ENCODE results near the gene SLC66A2. TPM values are rescaled to one million over a fixed set of nuclear protein-coding genes. Genes with fewer than 3 reads are reported as not detected.

SLC66A2 gene
- total RNA-seq, 1 experiment from 2014 or later: 21.7 TPM

GRCh38 chr18:79856119-79857007 lies 95.1 kb downstream of the SLC66A2 start:
- no peaks in the 10 kb centered on the region for H3K4me1 Mint-ChIP-seq (ENCODE audit: insufficient read depth, unreplicated experiment)
- intact Hi-C loops (cut with micrococcal nuclease): no loop called here
- H3K36me3 Mint-ChIP-seq (ENCODE audit: insufficient read depth, unreplicated experiment): no peaks in the 10 kb centered on the region
- H3K9me3 Mint-ChIP-seq (ENCODE audit: unreplicated experiment): peaks cover 7% of the 10 kb centered on the region
- POLR2A ChIA-PET: no interaction called here
- no peak for DNase-seq (ENCODE audit: unreplicated experiment)
- H3K27ac Mint-ChIP-seq (ENCODE audit: low read depth, unreplicated experiment): no peak overlapping the region
- TF ChIP-seq CTCF (IDR thresholded peaks at IDR 0.05; ENCODE audit: unreplicated experiment): no peak
- BruUV-seq (replicated peaks): no TSS peak
- CTCF ChIA-PET: interaction anchor here (0.7 to 1.0 kb wide), 2 partner anchors 8 to 13 kb away, joined by 3 to 6 read pairs; no protein-coding TSS in a partner anchor
- H3K4me3 Mint-ChIP-seq (ENCODE audit: unreplicated experiment): no peak overlapping the region
- H3K27me3 Mint-ChIP-seq (ENCODE audit: insufficient read depth, unreplicated experiment): peaks cover 24% of the 10 kb centered on the region

GRCh38 chr18:79855147-79855933 lies 96.1 kb downstream of the SLC66A2 start:
- peaks cover 7% of the 10 kb centered on the region for H3K9me3 Mint-ChIP-seq (ENCODE audit: unreplicated experiment)
- no peaks in the 10 kb centered on the region for H3K4me1 Mint-ChIP-seq (ENCODE audit: insufficient read depth, unreplicated experiment)
- H3K27me3 Mint-ChIP-seq (ENCODE audit: insufficient read depth, unreplicated experiment): peaks cover 17% of the 10 kb centered on the region
- H3K36me3 Mint-ChIP-seq (ENCODE audit: insufficient read depth, unreplicated experiment): no peaks in the 10 kb centered on the region
- H3K27ac Mint-ChIP-seq (ENCODE audit: low read depth, unreplicated experiment): no peak overlapping the region
- H3K4me3 Mint-ChIP-seq (ENCODE audit: unreplicated experiment): no peak overlapping the region
- POLR2A ChIA-PET: no interaction called here
- CTCF ChIA-PET: interaction anchor here (0.7 kb wide), 1 partner anchor 12 kb away, joined by 3 read pairs; no protein-coding TSS in a partner anchor
- BruUV-seq (replicated peaks): no TSS peak
- TF ChIP-seq CTCF (IDR thresholded peaks at IDR 0.05; ENCODE audit: unreplicated experiment): no peak
- intact Hi-C loops (cut with micrococcal nuclease): no loop called here
- no peak for DNase-seq (ENCODE audit: unreplicated experiment)

GRCh38 chr18:79853993-79854364 lies 97.5 kb downstream of the SLC66A2 start:
- TF ChIP-seq CTCF (IDR thresholded peaks at IDR 0.05; ENCODE audit: unreplicated experiment): no peak
- ChIA-PET CTCF (no interaction called here), POLR2A (no interaction called here)
- Mint-ChIP-seq H3K27ac (ENCODE audit: low read depth, unreplicated experiment) (no peak overlapping the region), H3K4me3 (ENCODE audit: unreplicated experiment) (no peak overlapping the region), H3K4me1 (ENCODE audit: insufficient read depth, unreplicated experiment) (no peaks in the 10 kb centered on the region), H3K36me3 (ENCODE audit: insufficient read depth, unreplicated experiment) (no peaks in the 10 kb centered on the region), H3K9me3 (ENCODE audit: unreplicated experiment) (peaks cover 7% of the 10 kb centered on the region), H3K27me3 (ENCODE audit: insufficient read depth, unreplicated experiment) (peaks cover 6% of the 10 kb centered on the region)
- BruUV-seq (replicated peaks): no TSS peak
- intact Hi-C loops (cut with micrococcal nuclease): no loop called here
- no peak for DNase-seq (ENCODE audit: unreplicated experiment)

- no peak for TF ChIP-seq CTCF (IDR thresholded peaks at IDR 0.05; ENCODE audit: unreplicated experiment)
- DNase-seq (ENCODE audit: unreplicated experiment): no peak
- H3K4me3 Mint-ChIP-seq (ENCODE audit: unreplicated experiment): no peak overlapping the region
- no peaks in the 10 kb centered on the region for H3K4me1 Mint-ChIP-seq (ENCODE audit: insufficient read depth, unreplicated experiment)
- POLR2A ChIA-PET: no interaction called here
- peaks cover under 1% of the 10 kb centered on the region for H3K27me3 Mint-ChIP-seq (ENCODE audit: insufficient read depth, unreplicated experiment)
- intact Hi-C loops (cut with micrococcal nuclease): no loop called here
- CTCF ChIA-PET: no interaction called here
- BruUV-seq (replicated peaks): no TSS peak
- H3K9me3 Mint-ChIP-seq (ENCODE audit: unreplicated experiment): peaks cover 7% of the 10 kb centered on the region
- no peaks in the 10 kb centered on the region for H3K36me3 Mint-ChIP-seq (ENCODE audit: insufficient read depth, unreplicated experiment)
- H3K27ac Mint-ChIP-seq (ENCODE audit: low read depth, unreplicated experiment): no peak overlapping the region
Measured at GRCh38 chr18:79853303-79853992, 98.0 kb downstream of the SLC66A2 start.
